PFSK-1 (cell line): Measurements from ENCODE around the gene SUCLG2.

Source experiments
- FOXP2 ChIP-seq: optimal IDR thresholded peaks from 2 replicates; pipeline ENCODE3; 2011; ENCODE audit warnings: borderline replicate concordance, control low read depth, inconsistent platforms; ENCODE audit not compliant: insufficient read depth; ENCODE audit errors: extremely low read length, extremely low read depth
- POLR2AphosphoS5 ChIP-seq: IDR thresholded peaks from 2 replicates; pipeline ENCODE4 v1.6.1; 2012; ENCODE audit warnings: low read depth, mild to moderate bottlenecking, control low read depth, low read length, moderate library complexity
- REST ChIP-seq, 2 experiments: IDR thresholded peaks; 2 replicates each; pipeline versions ENCODE4 v1.6.1 to v1.8.0; 2011 to 2012; ENCODE audit warnings: low read depth in 2 of 2, low read length in 2 of 2, control low read depth in 1 of 2, inconsistent platforms in 1 of 2, mild to moderate bottlenecking in 1 of 2, moderate library complexity in 1 of 2; ENCODE audit not compliant: insufficient read depth in 1 of 2
- SIN3A ChIP-seq: IDR thresholded peaks from 2 replicates; pipeline ENCODE4 v1.6.1; 2012; ENCODE audit warnings: mild to moderate bottlenecking, low read length, moderate library complexity, borderline replicate concordance; ENCODE audit not compliant: insufficient read depth
- TAF1 ChIP-seq: IDR thresholded peaks from 2 replicates; pipeline ENCODE4 v1.6.1; 2012; ENCODE audit warnings: low read length, control low read depth, borderline replicate concordance; ENCODE audit not compliant: insufficient read depth

- no peak for TF ChIP-seq POLR2AphosphoS5
- no peak for TF ChIP-seq TAF1
- no peak for TF ChIP-seq SIN3A
- no peak for TF ChIP-seq REST (IDR thresholded peaks at IDR 0.05; ENCODE audit: insufficient read depth in 1 of 2, low read depth in 2 of 2, low read length in 2 of 2)
- TF ChIP-seq FOXP2: no peak
These were observed 239.7 kb downstream of the SUCLG2 start for GRCh38 chr3:67414740-67415139.
